Endometrial microvascular endothelial cells (primary cell): ENCODE results near the gene AGT. TPM values are rescaled to one million over a fixed set of nuclear protein-coding genes. Genes with fewer than 3 reads are reported as not detected.
"Not testable (repeated sequence)": the region's sequence is repeated elsewhere in the genome, so short reads cannot be mapped to it uniquely, and the experiment has no call there.

Experiments used
- in situ Hi-C: cut with HindIII; loops from 2 replicates; pipeline ENCODE4 v1.10.0; 2017; ENCODE audit warnings: low sequenced_read_pairs, low pct_unique_long_range_greater_than_20kb; ENCODE audit errors: inconsistent ontology term
- total RNA-seq: library from RNA; depleted of rRNA; stranded (reverse); fragments of >200 nt; gene quantifications from one replicate; pipeline ENCODE4 v1.2.3, GENCODE V29; 2015; ENCODE audit errors: inconsistent ontology term

Gene AGT
- total RNA-seq, 1 donor from 2014 or later, result not detected

DNA sequence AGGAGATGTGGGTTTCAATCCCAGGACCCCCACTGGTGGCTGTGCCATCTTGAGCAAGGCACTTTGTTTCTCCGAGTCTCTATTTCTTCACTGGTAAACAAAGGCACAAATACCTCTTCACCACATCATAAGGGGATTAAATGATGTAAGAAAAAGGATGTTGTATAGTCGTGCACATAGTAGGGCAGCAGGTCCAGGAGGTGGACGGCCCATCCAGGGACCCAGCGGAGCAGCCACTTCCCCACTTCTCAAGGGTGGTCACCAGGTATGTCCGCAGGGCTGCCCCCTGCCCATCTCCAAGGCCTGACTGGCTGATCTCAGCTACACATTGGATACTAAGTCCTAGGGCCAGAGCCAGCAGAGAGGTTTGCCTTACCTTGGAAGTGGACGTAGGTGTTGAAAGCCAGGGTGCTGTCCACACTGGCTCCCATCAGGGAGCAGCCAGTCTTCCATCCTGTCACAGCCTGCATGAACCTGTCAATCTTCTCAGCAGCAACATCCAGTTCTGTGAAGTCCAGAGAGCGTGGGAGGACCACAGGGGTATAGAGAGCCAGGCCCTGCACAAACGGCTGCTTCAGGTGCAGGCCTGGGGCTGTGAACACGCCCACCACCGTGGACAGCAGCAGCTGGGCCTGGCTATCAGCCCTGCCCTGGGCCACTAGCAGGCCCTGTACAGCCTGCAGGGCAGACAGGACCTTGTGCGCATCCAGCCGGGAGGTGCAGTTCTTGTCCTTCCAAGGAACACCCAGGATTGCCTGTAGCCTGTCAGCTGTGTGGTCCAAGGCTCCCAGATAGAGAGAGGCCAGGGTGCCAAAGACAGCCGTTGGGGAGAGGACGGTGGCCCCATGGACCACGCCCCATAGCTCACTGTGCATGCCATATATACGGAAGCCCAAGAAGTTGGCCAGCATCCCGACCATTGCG, 4.0 kb downstream of the AGT start:
- in situ Hi-C loops, result no loop called here

GRCh38 chr1:230708631-230709580, 5.0 kb downstream of the AGT start:
- in situ Hi-C loops, result no loop called here

DNA sequence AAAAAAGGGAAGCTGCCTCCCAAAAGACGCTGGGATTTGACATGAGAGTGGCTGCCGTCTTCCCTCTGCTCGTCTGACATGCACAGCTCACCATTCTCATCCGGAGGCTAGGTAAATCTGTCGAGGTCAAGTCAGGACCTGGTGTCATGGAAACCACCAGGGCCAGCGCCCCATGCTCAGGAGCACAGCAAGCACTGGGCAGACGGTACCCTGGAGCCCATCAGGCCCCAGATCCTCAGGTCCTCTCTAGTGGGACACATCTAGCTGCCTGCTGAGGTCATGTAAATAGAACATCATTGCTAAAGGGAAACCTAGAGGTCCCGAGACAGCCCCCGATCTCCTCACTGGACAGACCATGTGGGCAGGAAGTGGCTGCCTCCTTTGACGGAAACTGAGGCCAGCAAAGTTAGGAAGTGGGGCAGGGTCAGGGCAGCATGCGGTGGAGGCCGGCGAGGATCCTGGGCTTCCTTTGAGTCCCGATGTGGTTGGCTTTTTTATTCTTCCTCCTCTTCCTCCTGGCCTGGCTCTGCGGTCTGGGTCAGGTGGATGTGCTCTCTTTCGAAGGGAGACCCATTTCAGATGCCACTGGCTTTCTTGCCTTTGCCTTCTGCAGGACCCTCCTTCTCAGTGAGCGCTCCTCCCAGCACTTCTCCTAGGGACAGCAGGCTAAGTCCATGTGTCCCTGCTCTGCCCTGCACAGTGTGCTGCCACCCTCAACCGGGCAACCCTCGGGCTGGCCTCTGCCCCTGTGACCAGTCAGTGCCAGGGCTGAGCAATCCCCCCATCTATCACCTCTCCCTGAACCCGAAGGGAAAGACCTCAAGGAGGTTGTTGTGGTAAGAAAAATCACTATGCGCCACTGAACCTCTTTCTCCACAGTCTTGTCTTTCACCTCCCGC, 5.9 kb downstream of the AGT start:
- in situ Hi-C loops, result no loop called here

DNA sequence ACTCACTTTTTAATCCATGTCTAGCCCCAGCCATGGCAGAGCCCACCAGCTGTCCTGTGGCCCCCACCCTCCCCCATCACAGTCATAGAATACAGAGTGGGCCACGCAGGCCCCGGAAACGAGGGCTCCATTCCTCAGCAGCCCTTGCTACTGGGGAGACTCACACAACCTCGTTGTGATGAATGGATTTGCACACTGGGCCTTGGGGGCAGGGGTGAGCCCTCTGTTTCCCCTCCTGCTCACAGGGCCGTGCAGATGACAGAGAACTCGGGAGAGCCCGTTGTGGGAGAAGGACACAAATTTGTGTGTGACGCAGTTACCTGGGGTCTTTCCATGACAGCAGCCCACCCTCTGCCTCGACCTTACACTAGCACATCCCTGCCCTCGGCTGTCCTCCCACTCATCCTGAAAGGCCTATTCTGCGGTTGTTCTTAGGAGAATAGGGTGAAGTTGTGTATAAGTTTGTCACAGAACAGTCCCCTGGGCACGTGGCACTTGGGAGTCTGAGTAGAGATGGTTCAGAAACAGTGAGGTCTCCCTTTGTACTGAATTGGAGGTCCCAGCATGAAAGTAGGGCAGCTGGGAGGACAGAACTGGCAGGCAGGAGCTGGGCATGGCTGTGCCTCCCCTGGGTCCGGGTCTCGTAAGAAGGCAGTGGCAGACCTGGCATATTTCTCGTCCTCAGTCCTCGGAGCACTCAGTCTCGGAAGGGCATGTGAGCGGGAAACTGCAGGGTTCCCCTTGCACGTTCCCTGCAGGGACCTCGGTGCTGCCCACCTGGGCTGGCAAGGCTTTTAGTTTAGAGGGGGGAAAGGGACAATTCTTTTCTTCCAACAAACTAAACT, 6.8 kb downstream of the AGT start:
- in situ Hi-C loops, result no loop called here

GRCh38 chr1:230706020-230706699, 7.8 kb downstream of the AGT start:
- in situ Hi-C loops, result no loop called here

GRCh38 chr1:230705289-230706019, 8.5 kb downstream of the AGT start:
- in situ Hi-C loops, result no loop called here

DNA sequence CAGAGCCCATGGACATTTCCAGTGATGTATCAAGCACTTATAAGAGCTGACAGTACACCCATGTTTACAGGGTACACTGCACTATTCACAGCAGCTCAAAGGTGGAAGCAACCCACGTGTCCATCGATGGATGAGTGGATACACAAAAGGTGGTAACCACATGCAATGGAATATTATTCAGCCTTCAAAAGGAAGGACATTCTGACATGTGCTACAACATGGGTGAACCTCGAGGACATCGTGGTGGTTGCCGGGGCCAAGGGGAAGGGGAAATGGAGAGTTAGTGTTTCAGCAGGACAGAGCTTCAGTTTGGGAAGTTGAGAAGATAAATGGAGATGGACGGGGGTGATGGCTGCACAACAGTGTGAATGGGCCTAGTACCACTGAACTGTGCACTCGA, 9.1 kb downstream of the AGT start:
- in situ Hi-C loops, result no loop called here

- in situ Hi-C loops, result no loop called here
Observed at GRCh38 chr1:230703679-230704385, 10.1 kb downstream of the AGT start.

DNA sequence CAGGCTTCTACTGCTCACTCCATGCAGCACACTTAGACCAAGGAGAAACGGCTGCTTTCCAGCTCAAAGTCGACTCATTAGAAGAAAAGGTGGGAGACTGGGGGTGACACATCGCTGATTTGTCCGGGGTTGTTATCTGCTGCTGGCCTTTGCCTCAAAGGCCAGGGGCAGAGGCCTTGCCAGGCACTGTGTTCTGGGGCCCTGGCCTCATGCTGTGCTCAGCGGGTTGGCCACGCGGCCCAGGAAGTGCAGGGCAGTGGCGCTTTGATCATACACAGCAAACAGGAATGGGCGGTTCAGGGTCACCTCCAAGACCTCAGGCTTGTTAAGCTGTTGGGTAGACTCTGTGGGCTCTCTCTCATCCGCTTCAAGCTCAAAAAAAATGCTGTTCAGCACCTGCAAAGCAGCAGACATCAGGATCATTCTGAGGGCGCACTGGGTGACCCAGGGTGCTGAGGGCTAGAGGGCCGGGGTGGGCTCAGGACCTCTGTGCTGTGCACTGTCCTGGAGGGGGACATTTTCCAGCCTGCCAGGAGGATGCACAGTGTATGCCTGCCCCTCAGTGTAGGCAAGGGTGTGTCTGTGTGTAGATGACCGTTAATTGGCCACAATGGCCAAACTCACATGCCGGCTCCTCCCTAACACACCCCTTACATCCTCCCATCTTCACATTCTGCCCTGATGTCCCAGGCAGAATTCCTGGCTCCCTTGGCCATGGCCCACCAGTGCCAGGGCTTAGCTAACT, 10.8 kb downstream of the AGT start:
- in situ Hi-C loops, result no loop called here

DNA sequence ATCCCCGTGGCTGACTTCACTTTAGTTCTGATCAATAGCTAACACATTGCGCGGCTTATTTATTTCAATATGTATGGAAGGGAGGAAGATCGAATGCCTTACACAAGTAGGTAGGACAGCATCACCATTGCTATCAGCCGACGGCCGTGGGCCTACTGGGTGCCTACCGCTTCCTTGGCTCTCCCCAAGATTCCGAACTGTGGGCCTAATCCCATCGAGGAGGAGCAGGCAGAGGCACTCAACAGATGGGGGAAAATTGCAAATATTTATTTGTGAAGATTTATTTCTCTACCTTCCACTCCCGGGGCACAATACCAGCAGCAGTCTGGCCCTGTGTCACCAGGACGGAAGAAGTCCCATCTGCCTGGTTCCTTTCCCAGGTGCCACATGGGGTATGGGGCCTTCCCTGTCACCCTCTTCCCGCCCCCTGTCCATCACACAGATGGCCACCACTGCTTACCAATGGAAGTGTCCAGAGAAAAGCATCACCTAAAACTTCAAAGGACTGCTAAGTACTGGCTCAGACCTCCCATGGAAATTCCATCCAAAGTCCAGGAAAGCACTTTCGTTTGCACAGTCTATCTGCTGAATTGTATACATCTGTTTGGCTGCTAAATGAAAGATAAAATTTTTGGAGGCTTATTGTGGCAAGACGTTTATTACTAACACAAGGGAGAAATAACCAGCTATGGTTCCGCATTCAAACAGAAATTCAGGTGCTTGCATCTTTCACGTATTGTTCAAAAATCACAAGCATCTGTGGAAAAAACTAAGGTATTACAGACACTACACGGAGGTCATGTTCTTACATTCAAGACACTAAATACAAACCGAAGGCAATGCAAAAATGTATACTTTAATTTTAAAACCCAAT, 11.8 kb downstream of the AGT start:
- in situ Hi-C loops, result no loop called here

- in situ Hi-C loops, result no loop called here
Observed at GRCh38 chr1:230701434-230701833, 12.5 kb downstream of the AGT start.

DNA sequence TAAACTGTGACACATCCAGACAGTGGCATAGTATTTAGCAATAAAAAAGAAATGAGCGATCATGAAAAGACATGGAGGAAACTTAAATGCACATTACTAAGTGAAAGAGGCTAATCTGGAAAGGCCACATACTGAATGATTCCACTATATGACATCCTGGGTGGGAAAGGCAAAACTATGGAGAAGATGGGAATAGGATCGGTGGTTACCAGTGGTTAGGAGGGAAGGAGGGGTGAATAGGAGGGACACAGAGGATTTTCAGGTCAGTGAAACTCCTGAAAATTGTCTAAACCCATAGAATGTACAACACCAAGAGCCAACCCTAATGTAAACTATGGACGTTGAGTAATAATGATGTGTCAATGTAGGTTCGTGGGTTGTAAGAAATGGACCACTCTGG, 13.8 kb downstream of the AGT start:
- in situ Hi-C loops, result no loop called here

DNA sequence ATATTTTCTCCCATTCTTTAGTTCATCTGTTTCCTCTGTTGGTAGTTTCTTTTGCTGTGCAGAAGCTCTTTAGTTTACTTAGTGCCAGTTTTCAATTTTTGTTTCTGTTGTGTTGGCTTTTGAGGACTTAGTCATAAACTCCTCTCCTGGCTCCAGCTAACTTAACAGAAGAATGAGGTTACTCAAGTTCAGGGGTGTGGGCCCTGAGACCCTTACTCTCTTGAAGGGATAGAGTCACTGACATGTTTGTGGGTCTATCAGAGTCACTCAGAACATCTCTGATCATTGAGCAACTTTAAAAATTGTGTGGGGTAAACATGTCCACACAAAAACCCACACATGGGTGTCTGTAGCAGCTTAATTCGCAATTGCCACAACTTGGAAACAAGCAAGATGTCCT, 14.2 kb downstream of the AGT start:
- in situ Hi-C loops, result no loop called here

- in situ Hi-C loops, result not testable (repeated sequence)
Observed at GRCh38 chr1:230698964-230699363, 15.0 kb downstream of the AGT start.

- in situ Hi-C loops, result no loop called here
Observed at GRCh38 chr1:230698130-230698529, 15.8 kb downstream of the AGT start.
